ENCODE results near the gene SULT1A2. TPM values are rescaled to one million over a fixed set of nuclear protein-coding genes. Genes with fewer than 3 reads are reported as not detected.
"Not testable (repeated sequence)": the region's sequence is repeated elsewhere in the genome, so short reads cannot be mapped to it uniquely, and the experiment has no call there.

The SULT1A2 gene
- polyA plus RNA-seq, 1 of the 3 experiments (the other 2 are of a cell fraction): 0.07 TPM

DNA sequence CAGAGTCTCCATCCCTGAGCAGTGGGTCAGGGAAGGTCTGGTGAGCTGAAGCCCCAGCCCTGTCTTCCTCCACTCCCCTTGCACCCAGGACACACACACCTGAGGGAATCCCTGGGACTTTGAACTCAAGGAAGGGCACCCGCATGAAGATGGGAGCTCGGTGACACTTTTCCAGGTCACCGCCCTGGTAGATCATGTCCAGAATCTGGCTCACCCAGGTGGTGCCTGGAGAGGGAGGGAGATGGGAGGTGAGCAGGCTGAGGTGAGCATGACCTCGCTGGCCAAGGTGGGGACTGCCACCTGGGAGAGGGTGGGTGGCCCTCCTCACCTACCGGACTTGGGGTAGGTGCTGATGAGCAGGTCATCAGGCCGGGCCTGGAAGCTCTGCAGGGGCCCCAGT lies 1.4 kb downstream of the SULT1A2 start:
- DNase-seq; H3K4me1 ChIP-seq (ENCODE audit: control insufficient read depth in 1 of 2, insufficient read depth in 2 of 2, low read depth in 1 of 2, low read length in 1 of 2); H3K9me3 ChIP-seq; H3K79me2 ChIP-seq (ENCODE audit: insufficient read depth); H4K20me1 ChIP-seq (ENCODE audit: insufficient read depth); H3F3A ChIP-seq (replicated peaks; ENCODE audit: insufficient read depth); H3K27ac ChIP-seq (ENCODE audit: low read depth in 2 of 2, low read length in 1 of 2); POLR2A ChIA-PET; CTCF ChIA-PET; H3K27me3 ChIP-seq (ENCODE audit: insufficient read depth); H3K36me3 ChIP-seq (replicated peaks in 1 of 2; ENCODE audit: control insufficient read depth in 1 of 2, insufficient read depth in 2 of 2, low read length in 1 of 2); H3K4me2 ChIP-seq; H3K9ac ChIP-seq; H3K4me3 ChIP-seq (ENCODE audit: low read depth in 2 of 2, low read length in 1 of 2); H2AFZ ChIP-seq (ENCODE audit: low read depth); H3K9me2 ChIP-seq: not testable (repeated sequence)
- WGBS (ENCODE audit: low lambda C conversion rate): no CpG with 5 or more reads among the region's 6 CpGs

DNA sequence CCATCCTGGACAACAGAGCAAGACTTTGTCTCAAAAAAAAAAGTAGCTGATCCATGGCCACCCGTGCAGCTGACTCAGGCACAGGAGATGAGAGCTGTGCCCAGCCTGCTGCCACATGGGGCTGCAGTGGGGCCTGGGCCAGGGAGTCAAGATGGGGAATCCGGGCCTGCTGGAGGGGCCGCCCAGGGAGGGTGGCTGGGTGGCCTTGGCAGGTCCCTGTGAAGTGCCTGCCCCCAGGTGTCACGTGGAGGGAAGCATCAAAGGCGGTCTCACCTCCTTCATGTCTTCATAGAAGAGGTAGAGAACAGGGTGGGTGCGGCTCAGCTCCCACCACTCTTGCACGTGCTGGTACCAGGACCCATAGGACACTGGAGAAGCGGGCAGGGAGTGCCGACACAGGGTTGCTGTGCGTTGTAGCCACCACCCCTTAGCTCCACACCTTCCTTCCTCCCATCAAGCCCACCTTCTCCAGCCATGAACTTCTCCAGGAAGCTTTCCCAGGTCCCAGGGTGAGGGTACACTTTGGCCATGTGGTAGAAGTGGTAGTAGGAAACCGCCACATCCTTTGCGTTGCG lies 3.8 kb downstream of the SULT1A2 start:
- Histone ChIP-seq H3K36me3 (replicated peaks in 1 of 2; ENCODE audit: control insufficient read depth in 1 of 2, insufficient read depth in 2 of 2, low read length in 1 of 2) (peaks cover 0 to 6% of the 10 kb centered on the region in 2 experiments), H3K9me3 (no peaks in the 10 kb centered on the region), H3K27me3 (ENCODE audit: insufficient read depth) (no peaks in the 10 kb centered on the region), H3K9ac (no peak overlapping the region), H3K79me2 (ENCODE audit: insufficient read depth) (no peaks in the 10 kb centered on the region), H4K20me1 (ENCODE audit: insufficient read depth) (no peaks in the 10 kb centered on the region), H3K4me1 (ENCODE audit: control insufficient read depth in 1 of 2, insufficient read depth in 2 of 2, low read depth in 1 of 2, low read length in 1 of 2) (no peaks in the 10 kb centered on the region), H3K4me3 (ENCODE audit: low read depth in 2 of 2, low read length in 1 of 2) (no peak overlapping the region), H3F3A (replicated peaks; ENCODE audit: insufficient read depth) (no peaks in the 10 kb centered on the region), H2AFZ (ENCODE audit: low read depth) (no peak overlapping the region), H3K9me2 (no peaks in the 10 kb centered on the region), H3K4me2 (no peak overlapping the region), H3K27ac (ENCODE audit: low read depth in 2 of 2, low read length in 1 of 2) (no peak overlapping the region)
- CTCF ChIA-PET: interaction anchor here (0.8 to 1.0 kb wide), 2 partner anchors 8 to 266 kb away, joined by 3 read pairs; no protein-coding TSS in a partner anchor
- POLR2A ChIA-PET: no interaction called here
- DNase-seq: no peak
- TF ChIP-seq RAD21 (IDR thresholded peaks at IDR 0.05; ENCODE audit: low read length) (no peak), USF1 (IDR thresholded peaks at IDR 0.05; ENCODE audit: borderline replicate concordance, low read depth) (no peak), TCF12 (IDR thresholded peaks at IDR 0.05) (no peak), ELF1 (IDR thresholded peaks at IDR 0.05) (no peak), EP300 (IDR thresholded peaks at IDR 0.05; ENCODE audit: borderline replicate concordance in 1 of 2, low read depth in 1 of 2, low read length in 1 of 2) (no peak), FOXM1 (IDR thresholded peaks at IDR 0.05; ENCODE audit: low read depth) (no peak), RFX5 (IDR thresholded peaks at IDR 0.05; ENCODE audit: low read length) (no peak), FOSL2 (IDR thresholded peaks at IDR 0.05; ENCODE audit: borderline replicate concordance, low read depth) (no peak), REST (IDR thresholded peaks at IDR 0.05; ENCODE audit: low read depth, low read length) (no peak), SMC3 (IDR thresholded peaks at IDR 0.05; ENCODE audit: low read depth, low read length) (no peak), CTCF (IDR thresholded peaks at IDR 0.05) (no peak), FOXJ3 (CRISPR knock-in tag; IDR thresholded peaks at IDR 0.05) (no peak), RXRA (IDR thresholded peaks at IDR 0.05; ENCODE audit: borderline replicate concordance, low read depth) (no peak), JUND (IDR thresholded peaks at IDR 0.05) (no peak)
- TF ChIP-seq, protein P1, sequence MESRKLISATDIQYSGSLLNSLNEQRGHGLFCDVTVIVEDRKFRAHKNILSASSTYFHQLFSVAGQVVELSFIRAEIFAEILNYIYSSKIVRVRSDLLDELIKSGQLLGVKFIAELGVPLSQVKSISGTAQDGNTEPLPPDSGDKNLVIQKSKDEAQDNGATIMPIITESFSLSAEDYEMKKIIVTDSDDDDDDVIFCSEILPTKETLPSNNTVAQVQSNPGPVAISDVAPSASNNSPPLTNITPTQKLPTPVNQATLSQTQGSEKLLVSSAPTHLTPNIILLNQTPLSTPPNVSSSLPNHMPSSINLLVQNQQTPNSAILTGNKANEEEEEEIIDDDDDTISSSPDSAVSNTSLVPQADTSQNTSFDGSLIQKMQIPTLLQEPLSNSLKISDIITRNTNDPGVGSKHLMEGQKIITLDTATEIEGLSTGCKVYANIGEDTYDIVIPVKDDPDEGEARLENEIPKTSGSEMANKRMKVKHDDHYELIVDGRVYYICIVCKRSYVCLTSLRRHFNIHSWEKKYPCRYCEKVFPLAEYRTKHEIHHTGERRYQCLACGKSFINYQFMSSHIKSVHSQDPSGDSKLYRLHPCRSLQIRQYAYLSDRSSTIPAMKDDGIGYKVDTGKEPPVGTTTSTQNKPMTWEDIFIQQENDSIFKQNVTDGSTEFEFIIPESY (IDR thresholded peaks at IDR 0.05; ENCODE audit: borderline replicate concordance, low read depth): no peak
- WGBS (ENCODE audit: low lambda C conversion rate): 97% methylated on average over 10 of the region's 13 CpGs

Measured in SK-N-SH (cell line).